Activated T-helper 1 cell treated with anti-CD3 and anti-CD28 coated beads, Interleukin-12 subunit alpha, Interleukin-12 subunit beta, Interleukin-2, Interleukin-4 antibody, amounts not matched to agents 30 ng/mL and 10 ng/mL and 1 ng/mL, durations not matched to agents 14 hours and 24 hours and 36 hours (primary cell): Measurements from ENCODE around the gene TPGS1. TPM values are rescaled to one million over a fixed set of nuclear protein-coding genes. Genes with fewer than 3 reads are reported as not detected.

Source experiments
- DNase-seq: peaks from one replicate; pipeline ENCODE4 v3.0.0; 2021; ENCODE audit warnings: low spot score
- H3K27ac Mint-ChIP-seq: one replicate; pipeline ENCODE4 v1.8.0; 2021; ENCODE audit warnings: mild to moderate bottlenecking, mixed read lengths
- H3K27me3 Mint-ChIP-seq: one replicate; pipeline ENCODE4 v1.8.0; 2022; ENCODE audit warnings: mild to moderate bottlenecking, moderate library complexity, mixed read lengths; ENCODE audit not compliant: insufficient read depth
- H3K36me3 Mint-ChIP-seq: one replicate; pipeline ENCODE4 v1.8.0; 2021; ENCODE audit warnings: low read depth, mixed read lengths
- H3K4me1 Mint-ChIP-seq: one replicate; pipeline ENCODE4 v1.8.0; 2021; ENCODE audit warnings: low read depth, mixed read lengths
- H3K4me3 Mint-ChIP-seq: one replicate; pipeline ENCODE4 v1.8.0; 2021; ENCODE audit warnings: mild to moderate bottlenecking, moderate library complexity, mixed read lengths
- H3K9me3 Mint-ChIP-seq: one replicate; pipeline ENCODE4 v1.8.0; 2021; ENCODE audit warnings: mixed read lengths
- intact Hi-C: fragments of 100-400 bp; cut with micrococcal nuclease; formaldehyde crosslinking; loops from one replicate; pipeline ENCODE4 v1.15.1; 2024
- total RNA-seq: library from RNA; stranded (reverse); gene quantifications from 2 replicates; pipeline ENCODE4 v1.2.3, GENCODE V29; 2022

The TPGS1 gene
- total RNA-seq, 1 donor from 2014 or later, result 17.6 TPM

GRCh38 chr19:525857-526419, 18.6 kb downstream of the TPGS1 start:
- DNase-seq, result no peak
- H3K4me1 Mint-ChIP-seq, result no peaks in the 10 kb centered on the region
- no peaks in the 10 kb centered on the region for H3K9me3 Mint-ChIP-seq
- no peak overlapping the region for H3K4me3 Mint-ChIP-seq
- H3K27me3 Mint-ChIP-seq, result no peaks in the 10 kb centered on the region
- no peak overlapping the region for H3K27ac Mint-ChIP-seq
- no peaks in the 10 kb centered on the region for H3K36me3 Mint-ChIP-seq
- intact Hi-C loops, result no loop called here

- peaks cover 9% of the 10 kb centered on the region for H3K4me1 Mint-ChIP-seq
- peak overlapping the region; percentile 83 for H3K4me3 Mint-ChIP-seq
- no peaks in the 10 kb centered on the region for H3K36me3 Mint-ChIP-seq
- peak overlapping the region; percentile 81 for H3K27ac Mint-ChIP-seq
- intact Hi-C loops, result loop anchor here (1.0 kb wide), 4 partner anchors 19 to 150 kb away; partner anchors contain the start of genes BSG and TPGS1
- DNase-seq, result no peak
- H3K9me3 Mint-ChIP-seq, result no peaks in the 10 kb centered on the region
- H3K27me3 Mint-ChIP-seq, result no peaks in the 10 kb centered on the region
Measured at GRCh38 chr19:530134-531008, 23.1 kb downstream of the TPGS1 start.

GRCh38 chr19:531009-531752, 23.9 kb downstream of the TPGS1 start:
- peak; percentile 91 for DNase-seq
- Mint-ChIP-seq H3K27me3 (no peaks in the 10 kb centered on the region), H3K9me3 (no peaks in the 10 kb centered on the region), H3K4me3 (peak overlapping the region; percentile 83), H3K27ac (peak overlapping the region; percentile 81), H3K4me1 (peaks cover 9% of the 10 kb centered on the region), H3K36me3 (no peaks in the 10 kb centered on the region)
- intact Hi-C loops, result loop anchor here (1.0 kb wide), 4 partner anchors 20 to 149 kb away; partner anchors contain the start of genes BSG and TPGS1

- Mint-ChIP-seq H3K36me3 (no peaks in the 10 kb centered on the region), H3K27ac (peak within 1 kb of the TSS; percentile 81), H3K4me3 (peak within 1 kb of the TSS; percentile 88), H3K27me3 (no peaks in the 10 kb centered on the region), H3K9me3 (no peaks in the 10 kb centered on the region), H3K4me1 (peaks cover 9% of the 10 kb centered on the region)
- DNase-seq, result no peak
- intact Hi-C loops, result loop anchor here (1.0 kb wide), 4 partner anchors 21 to 148 kb away; partner anchors contain the start of genes BSG and TPGS1
Measured at GRCh38 chr19:531753-532560, 24.7 kb downstream of the TPGS1 start, which contains the start of gene CDC34. CDC34 (plus strand) TSS chr19:531760; CDS start chr19:531932, 172 bp downstream.

- Mint-ChIP-seq H3K4me3 (peak overlapping the region; percentile 88), H3K36me3 (no peaks in the 10 kb centered on the region), H3K9me3 (no peaks in the 10 kb centered on the region), H3K27ac (peak overlapping the region; percentile 88), H3K4me1 (peaks cover 9% of the 10 kb centered on the region), H3K27me3 (no peaks in the 10 kb centered on the region)
- DNase-seq, result peak; percentile 26
- intact Hi-C loops, result no loop called here
Measured at GRCh38 chr19:532561-533363, 25.5 kb downstream of the TPGS1 start.

GRCh38 chr19:533364-534058, 26.2 kb downstream of the TPGS1 start:
- peak overlapping the region; percentile 88 for H3K4me3 Mint-ChIP-seq
- peaks cover 5% of the 10 kb centered on the region for H3K36me3 Mint-ChIP-seq
- H3K27ac Mint-ChIP-seq, result peak overlapping the region; percentile 40
- no peak for DNase-seq
- intact Hi-C loops, result no loop called here
- no peaks in the 10 kb centered on the region for H3K27me3 Mint-ChIP-seq
- H3K4me1 Mint-ChIP-seq, result peaks cover 9% of the 10 kb centered on the region
- no peaks in the 10 kb centered on the region for H3K9me3 Mint-ChIP-seq

GRCh38 chr19:534088-534487, 26.8 kb downstream of the TPGS1 start:
- Mint-ChIP-seq H3K4me3 (peak overlapping the region; percentile 88), H3K4me1 (peaks cover 9% of the 10 kb centered on the region), H3K9me3 (no peaks in the 10 kb centered on the region), H3K27me3 (no peaks in the 10 kb centered on the region), H3K36me3 (peaks cover 5% of the 10 kb centered on the region), H3K27ac (no peak overlapping the region)
- intact Hi-C loops, result no loop called here
- no peak for DNase-seq

- peaks cover 9% of the 10 kb centered on the region for H3K4me1 Mint-ChIP-seq
- peaks cover 5% of the 10 kb centered on the region for H3K36me3 Mint-ChIP-seq
- no peaks in the 10 kb centered on the region for H3K9me3 Mint-ChIP-seq
- intact Hi-C loops, result no loop called here
- no peaks in the 10 kb centered on the region for H3K27me3 Mint-ChIP-seq
- peak overlapping the region; percentile 68 for H3K27ac Mint-ChIP-seq
- DNase-seq, result no peak
- H3K4me3 Mint-ChIP-seq, result peak overlapping the region; percentile 68
Measured at GRCh38 chr19:535017-535835, 27.9 kb downstream of the TPGS1 start.

GRCh38 chr19:536031-536880, 29.0 kb downstream of the TPGS1 start:
- Mint-ChIP-seq H3K4me1 (peaks cover 9% of the 10 kb centered on the region), H3K9me3 (no peaks in the 10 kb centered on the region), H3K4me3 (no peak overlapping the region), H3K36me3 (peaks cover 5% of the 10 kb centered on the region), H3K27ac (no peak overlapping the region), H3K27me3 (no peaks in the 10 kb centered on the region)
- no peak for DNase-seq
- intact Hi-C loops, result no loop called here

- H3K4me3 Mint-ChIP-seq, result no peak overlapping the region
- peaks cover 9% of the 10 kb centered on the region for H3K4me1 Mint-ChIP-seq
- intact Hi-C loops, result no loop called here
- peaks cover 5% of the 10 kb centered on the region for H3K36me3 Mint-ChIP-seq
- H3K27ac Mint-ChIP-seq, result no peak overlapping the region
- H3K27me3 Mint-ChIP-seq, result no peaks in the 10 kb centered on the region
- no peak for DNase-seq
- H3K9me3 Mint-ChIP-seq, result no peaks in the 10 kb centered on the region
Measured at GRCh38 chr19:536881-537404, 29.6 kb downstream of the TPGS1 start.
